ENCODE data around the gene PKLR.
"Not testable (repeated sequence)": the region's sequence is repeated elsewhere in the genome, so short reads cannot be mapped to it uniquely, and the experiment has no call there.

PKLR gene

GRCh38 chr1:155301342-155301841 is at the start of gene PKLR:
TSS of gene PKLR (minus strand) at chr1:155301438. CDS start at chr1:155301395, 43 bp downstream.
- no peak for DNase-seq

GRCh38 chr1:155342842-155343241 is 41.6 kb upstream of the PKLR start:
- no peak for DNase-seq

GRCh38 chr1:155339515-155340097 is 38.4 kb upstream of the PKLR start:
- DNase-seq, result no peak

- DNase-seq, result no peak
These were observed 33.7 kb upstream of the PKLR start for GRCh38 chr1:155334962-155335361.

GRCh38 chr1:155329980-155330598 is 28.9 kb upstream of the PKLR start:
- DNase-seq, result no peak

GRCh38 chr1:155328856-155329255 is 27.6 kb upstream of the PKLR start:
- not testable (repeated sequence) for DNase-seq

GRCh38 chr1:155327981-155328380 is 26.7 kb upstream of the PKLR start:
- DNase-seq, result no peak

GRCh38 chr1:155326631-155327037 is 25.4 kb upstream of the PKLR start:
- no peak for DNase-seq

GRCh38 chr1:155326020-155326526 is 24.8 kb upstream of the PKLR start:
- DNase-seq, result no peak

- DNase-seq, result no peak
These were observed 24.3 kb upstream of the PKLR start for GRCh38 chr1:155325603-155325893.

GRCh38 chr1:155324717-155325602 is 23.7 kb upstream of the PKLR start:
- peak; percentile 71 for DNase-seq

GRCh38 chr1:155324037-155324716 is 22.9 kb upstream of the PKLR start:
- peak; percentile 96 for DNase-seq

GRCh38 chr1:155323729-155324036 is 22.4 kb upstream of the PKLR start:
- peak; percentile 94 for DNase-seq

GRCh38 chr1:155322953-155323728 is 21.9 kb upstream of the PKLR start:
- DNase-seq, result peak; percentile 95

- DNase-seq, result no peak
These were observed 21.3 kb upstream of the PKLR start for GRCh38 chr1:155322571-155322952.

GRCh38 chr1:155321639-155322503 is 20.6 kb upstream of the PKLR start:
- no peak for DNase-seq

- DNase-seq, result peak; percentile 89
These were observed 19.7 kb upstream of the PKLR start, which contains the start of gene RUSC1 for GRCh38 chr1:155320661-155321617. TSS of gene RUSC1 (plus strand) at chr1:155320894. CDS start at chr1:155321774, 880 bp downstream.

GRCh38 chr1:155320252-155320651 is 19.0 kb upstream of the PKLR start:
- DNase-seq, result no peak

- DNase-seq, result no peak
These were observed 18.3 kb upstream of the PKLR start for GRCh38 chr1:155319536-155319935.

GRCh38 chr1:155318082-155318481 is 16.8 kb upstream of the PKLR start:
- DNase-seq, result no peak
